SK-N-SH treated with all-trans-retinoic acid at 6 μM for 48 hours (cell line): Measurements from ENCODE around the gene TOR1AIP1.
"Not testable (repeated sequence)": the region's sequence is repeated elsewhere in the genome, so short reads cannot be mapped to it uniquely, and the experiment has no call there.

Source experiments
- ATAC-seq: fragments of 200-7000 bp; cut with Tn5 transposase; 3 replicates; pipeline ENCODE4 v1.9.1; 2020; ENCODE audit warnings: mild to moderate bottlenecking, moderate library complexity
- ARNTL ChIP-seq: fragments of 450-650 bp; formaldehyde crosslinking; IDR thresholded peaks from 2 replicates; pipeline ENCODE4 v1.5.0; 2020; ENCODE audit warnings: low read depth, mild to moderate bottlenecking, moderate library complexity, borderline replicate concordance
- BACH2 ChIP-seq: fragments of 250-450 bp; sonication (Bioruptor Pico); IDR thresholded peaks from 2 replicates; pipeline ENCODE4 v1.9.0; 2021; ENCODE audit warnings: mild to moderate bottlenecking, borderline replicate concordance
- CREB5 ChIP-seq: fragments of 250-450 bp; sonication (Bioruptor Pico); IDR thresholded peaks from 2 replicates; pipeline ENCODE4 v1.5.1; 2020; ENCODE audit warnings: low read depth, mild to moderate bottlenecking, moderate library complexity
- CSDC2 ChIP-seq: fragments of 250-450 bp; sonication (Bioruptor Pico); IDR thresholded peaks from 2 replicates; pipeline ENCODE4 v1.5.0; 2020; ENCODE audit warnings: mild to moderate bottlenecking, moderate library complexity
- CSRNP3 ChIP-seq: fragments of 250-450 bp; sonication (Bioruptor Pico); IDR thresholded peaks from 2 replicates; pipeline ENCODE4 v1.5.1; 2021; ENCODE audit warnings: mild to moderate bottlenecking, moderate library complexity
- ESRRG ChIP-seq: fragments of 250-450 bp; sonication (Bioruptor Pico); IDR thresholded peaks from 2 replicates; pipeline ENCODE4 v1.6.1; 2021; ENCODE audit warnings: mild to moderate bottlenecking
- GLIS3 ChIP-seq: fragments of 250-450 bp; sonication (Bioruptor Pico); IDR thresholded peaks from 2 replicates; pipeline ENCODE4 v1.5.0; 2020; ENCODE audit warnings: mild to moderate bottlenecking, moderate library complexity
- ISL1 ChIP-seq: fragments of 250-450 bp; sonication (Bioruptor Pico); IDR thresholded peaks from 2 replicates; pipeline ENCODE4 v2.1.2; 2022; ENCODE audit warnings: mild to moderate bottlenecking, moderate library complexity
- OSR1 ChIP-seq: fragments of 250-450 bp; sonication (Bioruptor Pico); IDR thresholded peaks from 2 replicates; pipeline ENCODE4 v1.8.0; 2022; ENCODE audit warnings: moderate library complexity, mild to moderate bottlenecking, inconsistent platforms
- PPARA ChIP-seq: fragments of 250-450 bp; sonication (Bioruptor Pico); IDR thresholded peaks from 2 replicates; pipeline ENCODE4 v1.5.0; 2020; ENCODE audit warnings: mild to moderate bottlenecking, borderline replicate concordance
- RARB ChIP-seq: fragments of 250-450 bp; sonication (Bioruptor Pico); IDR thresholded peaks from 2 replicates; pipeline ENCODE4 v1.8.0; 2021; ENCODE audit warnings: mild to moderate bottlenecking, moderate library complexity
- SNAI2 ChIP-seq: fragments of 250-450 bp; sonication (Bioruptor Pico); IDR thresholded peaks from 2 replicates; pipeline ENCODE4 v1.5.0; 2020; ENCODE audit warnings: mild to moderate bottlenecking, moderate library complexity
- TCF4 ChIP-seq: fragments of 250-450 bp; sonication (Bioruptor Pico); IDR thresholded peaks from 2 replicates; pipeline ENCODE4 v1.8.0; 2021; ENCODE audit warnings: mild to moderate bottlenecking, moderate library complexity, borderline replicate concordance
- TOX ChIP-seq: fragments of 250-450 bp; sonication (Bioruptor Pico); IDR thresholded peaks from 2 replicates; pipeline ENCODE4 v1.8.0; 2021; ENCODE audit warnings: mild to moderate bottlenecking, moderate library complexity, borderline replicate concordance
- ZC3H10 ChIP-seq: fragments of 250-450 bp; sonication (Bioruptor Pico); IDR thresholded peaks from 2 replicates; pipeline ENCODE4 v1.5.1; 2021; ENCODE audit warnings: mild to moderate bottlenecking, moderate library complexity
- ZFP3 ChIP-seq: fragments of 250-450 bp; sonication (Bioruptor Pico); IDR thresholded peaks from 2 replicates; pipeline ENCODE4 v1.5.0; 2020; ENCODE audit warnings: mild to moderate bottlenecking, moderate library complexity
- ZFP30 ChIP-seq: fragments of 450-650 bp; formaldehyde crosslinking; IDR thresholded peaks from 2 replicates; pipeline ENCODE4 v1.5.0; 2022; ENCODE audit warnings: mild to moderate bottlenecking, moderate library complexity
- ZNF565 ChIP-seq: fragments of 450-650 bp; formaldehyde crosslinking; conservative IDR thresholded peaks from 2 replicates; pipeline ENCODE4 v1.5.0; 2020; ENCODE audit warnings: low read depth, mild to moderate bottlenecking, moderate library complexity
- ZNF70 ChIP-seq: fragments of 450-650 bp; formaldehyde crosslinking; IDR thresholded peaks from 2 replicates; pipeline ENCODE4 v1.5.0; 2020; ENCODE audit warnings: mild to moderate bottlenecking, moderate library complexity
- ZNF8 ChIP-seq: fragments of 450-650 bp; formaldehyde crosslinking; IDR thresholded peaks from 2 replicates; pipeline ENCODE4 v1.5.0; 2020; ENCODE audit warnings: mild to moderate bottlenecking, moderate library complexity
- TF ChIP-seq, protein P1 (sequence below): fragments of 250-450 bp; sonication (Bioruptor Pico); IDR thresholded peaks from 2 replicates; pipeline ENCODE4 v1.8.0; 2021; ENCODE audit warnings: low read depth, mild to moderate bottlenecking, moderate library complexity, borderline replicate concordance
- TF ChIP-seq, protein P2 (sequence below): fragments of 250-450 bp; sonication (Bioruptor Pico); IDR thresholded peaks from 2 replicates; pipeline ENCODE4 v1.5.0; 2020; ENCODE audit warnings: mild to moderate bottlenecking, moderate library complexity
- TF ChIP-seq, protein P3 (sequence below): fragments of 250-450 bp; sonication (Bioruptor Pico); IDR thresholded peaks from 2 replicates; pipeline ENCODE4 v1.8.0; 2020; ENCODE audit warnings: mild to moderate bottlenecking, moderate library complexity, borderline replicate concordance

TOR1AIP1 gene

DNA sequence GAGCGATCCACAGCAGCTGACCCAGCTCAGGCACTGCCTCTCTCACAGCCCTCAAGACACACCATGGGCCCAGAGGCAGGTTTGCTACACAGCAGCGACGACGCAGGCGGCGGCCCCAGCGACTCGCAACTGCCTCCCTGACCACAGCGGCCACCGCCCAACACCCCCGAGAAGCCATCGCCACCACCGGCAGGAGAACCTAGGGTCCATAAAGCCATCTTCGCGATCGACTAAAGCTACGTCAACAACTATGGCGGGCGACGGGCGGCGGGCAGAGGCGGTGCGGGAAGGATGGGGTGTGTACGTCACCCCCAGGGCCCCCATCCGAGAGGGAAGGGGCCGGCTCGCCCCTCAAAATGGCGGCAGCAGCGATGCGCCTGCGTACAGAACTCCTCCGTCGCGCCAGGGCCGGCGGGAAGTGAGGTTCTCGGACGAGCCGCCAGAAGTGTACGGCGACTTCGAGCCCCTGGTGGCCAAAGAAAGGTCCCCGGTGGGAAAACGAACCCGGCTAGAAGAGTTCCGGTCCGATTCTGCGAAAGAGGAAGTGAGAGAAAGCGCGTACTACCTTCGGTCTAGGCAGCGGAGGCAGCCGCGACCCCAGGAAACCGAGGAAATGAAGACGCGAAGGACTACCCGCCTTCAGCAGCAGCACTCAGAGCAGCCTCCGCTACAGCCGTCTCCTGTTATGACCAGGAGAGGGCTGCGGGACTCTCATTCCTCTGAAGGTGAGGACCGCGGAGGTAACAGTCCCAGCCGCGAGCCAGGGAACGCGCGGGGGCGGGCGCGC is at the start of gene TOR1AIP1:
Gene TOR1AIP1, plus strand, starts transcription at position 33 of the 787 bp plus-strand sequence. Its CDS starts 218 bp downstream, at position 251.
- no peak for TF ChIP-seq ZNF8 (CRISPR knock-in tag)
- no peak for TF ChIP-seq CSDC2
- TF ChIP-seq, protein P1, sequence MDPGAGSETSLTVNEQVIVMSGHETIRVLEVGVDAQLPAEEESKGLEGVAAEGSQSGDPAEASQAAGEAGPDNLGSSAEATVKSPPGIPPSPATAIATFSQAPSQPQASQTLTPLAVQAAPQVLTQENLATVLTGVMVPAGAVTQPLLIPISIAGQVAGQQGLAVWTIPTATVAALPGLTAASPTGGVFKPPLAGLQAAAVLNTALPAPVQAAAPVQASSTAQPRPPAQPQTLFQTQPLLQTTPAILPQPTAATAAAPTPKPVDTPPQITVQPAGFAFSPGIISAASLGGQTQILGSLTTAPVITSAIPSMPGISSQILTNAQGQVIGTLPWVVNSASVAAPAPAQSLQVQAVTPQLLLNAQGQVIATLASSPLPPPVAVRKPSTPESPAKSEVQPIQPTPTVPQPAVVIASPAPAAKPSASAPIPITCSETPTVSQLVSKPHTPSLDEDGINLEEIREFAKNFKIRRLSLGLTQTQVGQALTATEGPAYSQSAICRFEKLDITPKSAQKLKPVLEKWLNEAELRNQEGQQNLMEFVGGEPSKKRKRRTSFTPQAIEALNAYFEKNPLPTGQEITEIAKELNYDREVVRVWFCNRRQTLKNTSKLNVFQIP, result peak; percentile 78; the same call in 1 of the 2 replicates
- TF ChIP-seq, protein P2, sequence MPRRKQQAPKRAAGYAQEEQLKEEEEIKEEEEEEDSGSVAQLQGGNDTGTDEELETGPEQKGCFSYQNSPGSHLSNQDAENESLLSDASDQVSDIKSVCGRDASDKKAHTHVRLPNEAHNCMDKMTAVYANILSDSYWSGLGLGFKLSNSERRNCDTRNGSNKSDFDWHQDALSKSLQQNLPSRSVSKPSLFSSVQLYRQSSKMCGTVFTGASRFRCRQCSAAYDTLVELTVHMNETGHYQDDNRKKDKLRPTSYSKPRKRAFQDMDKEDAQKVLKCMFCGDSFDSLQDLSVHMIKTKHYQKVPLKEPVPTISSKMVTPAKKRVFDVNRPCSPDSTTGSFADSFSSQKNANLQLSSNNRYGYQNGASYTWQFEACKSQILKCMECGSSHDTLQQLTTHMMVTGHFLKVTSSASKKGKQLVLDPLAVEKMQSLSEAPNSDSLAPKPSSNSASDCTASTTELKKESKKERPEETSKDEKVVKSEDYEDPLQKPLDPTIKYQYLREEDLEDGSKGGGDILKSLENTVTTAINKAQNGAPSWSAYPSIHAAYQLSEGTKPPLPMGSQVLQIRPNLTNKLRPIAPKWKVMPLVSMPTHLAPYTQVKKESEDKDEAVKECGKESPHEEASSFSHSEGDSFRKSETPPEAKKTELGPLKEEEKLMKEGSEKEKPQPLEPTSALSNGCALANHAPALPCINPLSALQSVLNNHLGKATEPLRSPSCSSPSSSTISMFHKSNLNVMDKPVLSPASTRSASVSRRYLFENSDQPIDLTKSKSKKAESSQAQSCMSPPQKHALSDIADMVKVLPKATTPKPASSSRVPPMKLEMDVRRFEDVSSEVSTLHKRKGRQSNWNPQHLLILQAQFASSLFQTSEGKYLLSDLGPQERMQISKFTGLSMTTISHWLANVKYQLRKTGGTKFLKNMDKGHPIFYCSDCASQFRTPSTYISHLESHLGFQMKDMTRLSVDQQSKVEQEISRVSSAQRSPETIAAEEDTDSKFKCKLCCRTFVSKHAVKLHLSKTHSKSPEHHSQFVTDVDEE (CRISPR knock-in tag), result no peak
- no peak for TF ChIP-seq ZFP30 (CRISPR knock-in tag)
- no peak for TF ChIP-seq PPARA (CRISPR knock-in tag)
- TF ChIP-seq RARB (CRISPR knock-in tag), result peak; percentile 41; the same call in 1 of the 2 replicates
- no peak for TF ChIP-seq BACH2 (CRISPR knock-in tag)
- no peak for TF ChIP-seq OSR1 (CRISPR knock-in tag)
- no peak for TF ChIP-seq CREB5
- TF ChIP-seq, protein P3, sequence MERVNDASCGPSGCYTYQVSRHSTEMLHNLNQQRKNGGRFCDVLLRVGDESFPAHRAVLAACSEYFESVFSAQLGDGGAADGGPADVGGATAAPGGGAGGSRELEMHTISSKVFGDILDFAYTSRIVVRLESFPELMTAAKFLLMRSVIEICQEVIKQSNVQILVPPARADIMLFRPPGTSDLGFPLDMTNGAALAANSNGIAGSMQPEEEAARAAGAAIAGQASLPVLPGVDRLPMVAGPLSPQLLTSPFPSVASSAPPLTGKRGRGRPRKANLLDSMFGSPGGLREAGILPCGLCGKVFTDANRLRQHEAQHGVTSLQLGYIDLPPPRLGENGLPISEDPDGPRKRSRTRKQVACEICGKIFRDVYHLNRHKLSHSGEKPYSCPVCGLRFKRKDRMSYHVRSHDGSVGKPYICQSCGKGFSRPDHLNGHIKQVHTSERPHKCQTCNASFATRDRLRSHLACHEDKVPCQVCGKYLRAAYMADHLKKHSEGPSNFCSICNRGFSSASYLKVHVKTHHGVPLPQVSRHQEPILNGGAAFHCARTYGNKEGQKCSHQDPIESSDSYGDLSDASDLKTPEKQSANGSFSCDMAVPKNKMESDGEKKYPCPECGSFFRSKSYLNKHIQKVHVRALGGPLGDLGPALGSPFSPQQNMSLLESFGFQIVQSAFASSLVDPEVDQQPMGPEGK (CRISPR knock-in tag), result peak; percentile 93
- TF ChIP-seq ZFP3, result 0 out of 2 replicates have a peak, but pooled peaks have one; percentile 34
- no peak for TF ChIP-seq ARNTL (CRISPR knock-in tag)
- no peak; the same call in 1 of the 2 replicates for TF ChIP-seq TCF4
- no peak for TF ChIP-seq ESRRG (CRISPR knock-in tag)
- no peak for TF ChIP-seq ZNF70
- TF ChIP-seq ISL1 (CRISPR knock-in tag), result no peak
- TF ChIP-seq TOX (CRISPR knock-in tag), result no peak
- no peak for TF ChIP-seq ZNF565 (CRISPR knock-in tag)
- TF ChIP-seq CSRNP3, result no peak
- no peak for TF ChIP-seq SNAI2 (CRISPR knock-in tag)
- TF ChIP-seq GLIS3 (CRISPR knock-in tag), result no peak
- TF ChIP-seq ZC3H10 (CRISPR knock-in tag), result no peak
- ATAC-seq, result peak; percentile 88

GRCh38 chr1:179836686-179837445 is 45.2 kb upstream of the TOR1AIP1 start:
- not testable (repeated sequence) for ATAC-seq
